PC-9 (cell line): ENCODE data around the gene CNOT10. TPM values are rescaled to one million over a fixed set of nuclear protein-coding genes. Genes with fewer than 3 reads are reported as not detected.

Experiments
- BruUV-seq: library from RNA; stranded (reverse); fragments of 400-500 nt; replicated peaks from 2 replicates; lab custom pipeline; 2021; lab: Mats Ljungman, UMichigan
- CTCF ChIA-PET: fragments of 300-600 bp; sonication (Branson Sonifier 250); formaldehyde crosslinking; loops from one replicate; lab custom pipeline; 2022; ENCODE audit warnings: antibody characterized with exemption; lab: Charles Lee
- POLR2A ChIA-PET: fragments of 300-600 bp; sonication (Branson Sonifier 250); formaldehyde crosslinking; loops from one replicate; lab custom pipeline; 2022; ENCODE audit warnings: antibody characterized with exemption; ENCODE audit not compliant: unreplicated experiment; lab: Charles Lee
- DNase-seq, 2 experiments: peaks; one replicate each; pipeline versions ENCODE4 v3.0.0 to v3.0.0-alpha.2; 2015 to 2022; ENCODE audit warnings: mixed read lengths in 1 of 2
- H2AFZ ChIP-seq: fragments of 200-600 bp; sonication (generic); 2 replicates; pipeline ENCODE4 v1.8.1; 2017; ENCODE audit warnings: antibody characterized with exemption
- H3F3A ChIP-seq: fragments of 200-600 bp; sonication (generic); 2 replicates; pipeline ENCODE4 v1.8.1; 2017; ENCODE audit warnings: antibody characterized with exemption, mild to moderate bottlenecking, low read depth; ENCODE audit not compliant: insufficient read depth
- H3K27ac ChIP-seq: fragments of 200-600 bp; sonication (generic); 2 replicates; pipeline ENCODE4 v1.6.1; 2016; ENCODE audit warnings: mixed run types
- H3K27me3 ChIP-seq: fragments of 200-600 bp; sonication (generic); 2 replicates; pipeline ENCODE4 v1.6.1; 2016; ENCODE audit warnings: low read depth, mixed run types; ENCODE audit not compliant: insufficient read depth
- H3K36me3 ChIP-seq: fragments of 200-600 bp; sonication (generic); 2 replicates; pipeline ENCODE4 v1.6.1; 2016; ENCODE audit warnings: low read depth, mixed run types
- H3K4me1 ChIP-seq: fragments of 200-600 bp; sonication (generic); replicated peaks from 2 replicates; pipeline ENCODE4 v1.6.1; 2016; ENCODE audit warnings: mixed run types; ENCODE audit not compliant: insufficient read depth
- H3K4me2 ChIP-seq: fragments of 200-600 bp; sonication (generic); 2 replicates; pipeline ENCODE4 v1.6.1; 2017; ENCODE audit warnings: mixed run types
- H3K4me3 ChIP-seq: fragments of 200-600 bp; sonication (generic); 2 replicates; pipeline ENCODE4 v1.6.1; 2016; ENCODE audit warnings: mixed run types
- H3K79me2 ChIP-seq: fragments of 200-600 bp; sonication (generic); 2 replicates; pipeline ENCODE4 v1.6.1; 2017; ENCODE audit warnings: low read depth, mixed run types
- H3K9me2 ChIP-seq: fragments of 200-600 bp; sonication (generic); 2 replicates; pipeline ENCODE4 v1.8.1; 2017; ENCODE audit warnings: mild to moderate bottlenecking; ENCODE audit not compliant: insufficient read depth
- H3K9me3 ChIP-seq: fragments of 200-600 bp; sonication (generic); 2 replicates; pipeline ENCODE4 v1.8.1; 2016; ENCODE audit warnings: low read depth; ENCODE audit not compliant: insufficient read depth
- H4K20me1 ChIP-seq: fragments of 200-600 bp; sonication (generic); 2 replicates; pipeline ENCODE4 v1.8.1; 2017; ENCODE audit not compliant: insufficient read depth
- EZH2 ChIP-seq: fragments of 200-600 bp; sonication (generic); IDR thresholded peaks from 2 replicates; pipeline ENCODE4 v1.8.0; 2017; ENCODE audit warnings: antibody characterized with exemption, low read depth
- intact Hi-C: fragments of 100-400 bp; cut with micrococcal nuclease; formaldehyde crosslinking; loops from one replicate; pipeline ENCODE4 v1.10.0; 2022; ENCODE audit not compliant: unreplicated experiment
- total RNA-seq: library from RNA; stranded (reverse); gene quantifications from 2 replicates; pipeline ENCODE4 v1.2.3, GENCODE V29; 2021
- TF ChIP-seq, protein P1 (sequence below): fragments of 200-600 bp; sonication (generic); conservative IDR thresholded peaks from 2 replicates; pipeline ENCODE4 v1.6.1; 2017; ENCODE audit warnings: mixed run types, antibody characterized with exemption, mild to moderate bottlenecking, moderate library complexity

The CNOT10 gene
- total RNA-seq, 1 experiment from 2014 or later = 43.7 TPM

DNA sequence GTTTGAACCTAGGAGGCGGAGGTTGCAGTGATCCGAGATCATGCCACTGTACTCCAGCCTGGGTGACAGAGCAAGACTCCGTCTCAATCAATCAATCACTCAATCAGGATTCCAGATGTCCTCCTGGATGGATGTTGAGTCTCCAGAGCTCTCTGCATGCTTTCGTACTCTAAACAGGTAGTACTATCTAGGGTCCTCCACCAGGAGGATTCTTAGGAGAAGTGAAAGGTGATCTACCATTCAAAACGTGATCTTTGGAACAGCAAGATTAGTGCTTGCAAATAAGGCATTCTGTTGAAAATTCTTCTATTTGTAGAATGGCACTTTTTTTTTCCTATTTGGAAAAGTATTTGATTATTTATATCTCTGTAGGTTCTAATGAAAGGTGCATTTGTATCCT is 34.3 kb downstream of the CNOT10 start:
- Histone ChIP-seq H3F3A (no peaks in the 10 kb centered on the region), H4K20me1 (no peaks in the 10 kb centered on the region), H2AFZ (no peak overlapping the region), H3K27ac (no peak overlapping the region), H3K27me3 (no peaks in the 10 kb centered on the region), H3K79me2 (no peaks in the 10 kb centered on the region), H3K9me3 (no peaks in the 10 kb centered on the region), H3K36me3 (no peaks in the 10 kb centered on the region), H3K4me3 (no peak overlapping the region), H3K4me2 (no peak overlapping the region), H3K4me1 (no peaks in the 10 kb centered on the region), H3K9me2 (no peaks in the 10 kb centered on the region)
- no peak for DNase-seq
- intact Hi-C loops = no loop called here
- ChIA-PET CTCF (no interaction called here), POLR2A (no interaction called here)
- BruUV-seq = no TSS peak
- TF ChIP-seq, protein P1, sequence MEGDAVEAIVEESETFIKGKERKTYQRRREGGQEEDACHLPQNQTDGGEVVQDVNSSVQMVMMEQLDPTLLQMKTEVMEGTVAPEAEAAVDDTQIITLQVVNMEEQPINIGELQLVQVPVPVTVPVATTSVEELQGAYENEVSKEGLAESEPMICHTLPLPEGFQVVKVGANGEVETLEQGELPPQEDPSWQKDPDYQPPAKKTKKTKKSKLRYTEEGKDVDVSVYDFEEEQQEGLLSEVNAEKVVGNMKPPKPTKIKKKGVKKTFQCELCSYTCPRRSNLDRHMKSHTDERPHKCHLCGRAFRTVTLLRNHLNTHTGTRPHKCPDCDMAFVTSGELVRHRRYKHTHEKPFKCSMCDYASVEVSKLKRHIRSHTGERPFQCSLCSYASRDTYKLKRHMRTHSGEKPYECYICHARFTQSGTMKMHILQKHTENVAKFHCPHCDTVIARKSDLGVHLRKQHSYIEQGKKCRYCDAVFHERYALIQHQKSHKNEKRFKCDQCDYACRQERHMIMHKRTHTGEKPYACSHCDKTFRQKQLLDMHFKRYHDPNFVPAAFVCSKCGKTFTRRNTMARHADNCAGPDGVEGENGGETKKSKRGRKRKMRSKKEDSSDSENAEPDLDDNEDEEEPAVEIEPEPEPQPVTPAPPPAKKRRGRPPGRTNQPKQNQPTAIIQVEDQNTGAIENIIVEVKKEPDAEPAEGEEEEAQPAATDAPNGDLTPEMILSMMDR = no peak
- no peak for TF ChIP-seq EZH2

DNA sequence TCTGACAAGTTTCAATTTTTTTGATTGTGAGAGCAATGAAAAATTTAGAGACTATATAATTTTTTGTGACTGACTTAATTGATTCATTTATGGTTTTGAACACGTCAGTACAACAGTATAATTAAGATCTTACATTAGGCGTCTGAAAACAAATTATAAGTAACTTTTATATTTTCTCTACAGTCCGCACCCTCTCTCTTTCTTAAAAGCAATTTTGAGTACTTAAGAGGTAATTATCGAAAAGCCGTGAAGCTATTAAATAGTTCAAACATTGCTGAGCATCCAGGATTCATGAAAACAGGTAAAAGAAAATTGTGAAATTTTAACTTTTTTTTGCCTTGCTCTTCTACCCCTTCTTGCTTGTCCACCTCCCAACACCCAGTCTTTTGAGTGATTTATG is 34.9 kb downstream of the CNOT10 start:
- Histone ChIP-seq H4K20me1 (no peaks in the 10 kb centered on the region), H3K9me3 (no peaks in the 10 kb centered on the region), H3K36me3 (no peaks in the 10 kb centered on the region), H3K27me3 (no peaks in the 10 kb centered on the region), H3K4me2 (no peak overlapping the region), H2AFZ (no peak overlapping the region), H3F3A (no peaks in the 10 kb centered on the region), H3K79me2 (no peaks in the 10 kb centered on the region), H3K4me1 (no peaks in the 10 kb centered on the region), H3K4me3 (no peak overlapping the region), H3K9me2 (no peaks in the 10 kb centered on the region), H3K27ac (no peak overlapping the region)
- CTCF ChIA-PET = interaction anchor here (0.7 kb wide), 1 partner anchor 703 kb away, joined by 3 read pairs; no protein-coding TSS in a partner anchor
- no TSS peak for BruUV-seq
- intact Hi-C loops = no loop called here
- DNase-seq = no peak
- POLR2A ChIA-PET = no interaction called here
- TF ChIP-seq EZH2 = no peak
- TF ChIP-seq, protein P1 = no peak

DNA sequence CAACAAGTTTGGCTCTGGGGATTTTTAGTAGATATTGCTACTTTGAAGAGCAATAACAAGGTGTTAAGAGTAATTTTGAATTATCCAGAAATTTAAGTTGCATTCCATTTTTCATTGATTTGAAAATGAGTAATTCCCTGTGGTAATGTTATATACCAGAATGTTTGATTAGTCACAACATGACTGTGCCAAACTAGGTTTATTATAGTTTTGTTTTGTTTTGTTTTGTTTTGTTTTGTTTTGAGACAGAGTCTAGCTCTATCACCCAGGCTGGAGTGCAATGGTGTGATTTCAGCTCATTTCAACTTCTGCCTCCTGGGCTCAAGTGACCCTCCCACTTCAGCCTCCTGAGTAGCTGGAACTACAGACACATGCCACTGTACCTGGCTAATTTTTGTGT is 40.7 kb downstream of the CNOT10 start:
- no peaks in the 10 kb centered on the region for H3K27me3 ChIP-seq
- CTCF ChIA-PET = no interaction called here
- H3K9me3 ChIP-seq = no peaks in the 10 kb centered on the region
- no peak overlapping the region for H2AFZ ChIP-seq
- TF ChIP-seq EZH2 = no peak
- TF ChIP-seq, protein P1 = no peak
- H3K36me3 ChIP-seq = no peaks in the 10 kb centered on the region
- BruUV-seq = no TSS peak
- no peaks in the 10 kb centered on the region for H3K9me2 ChIP-seq
- H4K20me1 ChIP-seq = no peaks in the 10 kb centered on the region
- no peaks in the 10 kb centered on the region for H3K79me2 ChIP-seq
- no peaks in the 10 kb centered on the region for H3F3A ChIP-seq
- no peak overlapping the region for H3K4me3 ChIP-seq
- POLR2A ChIA-PET = no interaction called here
- H3K27ac ChIP-seq = no peak overlapping the region
- intact Hi-C loops = no loop called here
- H3K4me2 ChIP-seq = no peak overlapping the region
- no peaks in the 10 kb centered on the region for H3K4me1 ChIP-seq
- no peak for DNase-seq
